Activated B cell treated with CpG ODN at 0.5 μM for 24 hours (primary cell): Measurements from ENCODE around the gene TOM1L1. TPM values are rescaled to one million over a fixed set of nuclear protein-coding genes. Genes with fewer than 3 reads are reported as not detected.
"Not testable (repeated sequence)": the region's sequence is repeated elsewhere in the genome, so short reads cannot be mapped to it uniquely, and the experiment has no call there.

ENCODE experiments used
- ATAC-seq: fragments of 200-7000 bp; cut with Tn5 transposase; one replicate; pipeline ENCODE4 v1.10.0; 2021; ENCODE audit warnings: low read depth, mild to moderate bottlenecking, moderate library complexity
- CTCF ChIA-PET: fragments of 350-600 bp; sonication (Branson Sonifier 250); formaldehyde crosslinking; loops from one replicate; lab custom pipeline; 2021; ENCODE audit warnings: antibody characterized with exemption; lab: Charles Lee
- POLR2A ChIA-PET: fragments of 350-600 bp; sonication (Branson Sonifier 250); formaldehyde crosslinking; loops from one replicate; lab custom pipeline; 2021; ENCODE audit warnings: antibody characterized with exemption; lab: Charles Lee
- DNase-seq: peaks from one replicate; pipeline ENCODE4 v3.0.0; 2022
- H3K27ac Mint-ChIP-seq: one replicate; pipeline ENCODE4 v1.8.0; 2020; ENCODE audit warnings: mixed read lengths
- H3K27me3 Mint-ChIP-seq: one replicate; pipeline ENCODE4 v1.8.0; 2021; ENCODE audit warnings: mixed read lengths
- H3K36me3 Mint-ChIP-seq: one replicate; pipeline ENCODE4 v1.8.0; 2021; ENCODE audit warnings: low read depth, mixed read lengths
- H3K4me1 Mint-ChIP-seq: one replicate; pipeline ENCODE4 v1.8.0; 2021; ENCODE audit warnings: mixed read lengths
- H3K4me3 Mint-ChIP-seq: one replicate; pipeline ENCODE4 v1.8.0; 2020; ENCODE audit warnings: mild to moderate bottlenecking, mixed read lengths
- H3K9me3 Mint-ChIP-seq: one replicate; pipeline ENCODE4 v1.8.0; 2020; ENCODE audit warnings: mixed read lengths
- intact Hi-C: fragments of 100-400 bp; cut with micrococcal nuclease; formaldehyde crosslinking; loops from one replicate; pipeline ENCODE4 v1.15.1; 2024
- total RNA-seq: library from RNA; stranded (reverse); gene quantifications from 2 replicates; pipeline ENCODE4 v1.2.3, GENCODE V29; 2022
- TF ChIP-seq, protein P1 (sequence below): fragments of 200-600 bp; IDR thresholded peaks from one replicate; pipeline ENCODE4 v1.8.0; 2022; ENCODE audit warnings: antibody characterized with exemption, mild to moderate bottlenecking

The TOM1L1 gene
- total RNA-seq, 1 donor from 2014 or later = not detected

DNA sequence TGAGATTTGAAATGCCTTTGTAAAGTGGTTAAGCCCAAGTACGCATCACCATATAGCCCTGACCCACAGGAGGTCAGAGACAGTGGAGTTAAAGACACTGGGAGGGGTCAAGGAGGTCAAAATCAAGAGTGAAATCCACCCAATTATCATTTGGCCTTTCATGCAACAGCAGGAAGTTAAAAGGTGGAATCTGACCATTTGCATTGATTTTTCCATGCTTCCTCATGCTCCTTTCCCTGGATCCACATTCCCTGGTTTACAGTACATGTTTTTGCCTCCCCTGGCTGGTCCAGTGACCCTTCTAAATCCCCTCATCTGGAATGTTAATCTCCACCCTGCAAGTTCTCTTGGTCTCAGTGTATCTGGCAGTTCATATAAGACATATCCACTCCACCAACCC lies 36.6 kb upstream of the TOM1L1 start:
- ATAC-seq (no peak), DNase-seq (no peak)
- Mint-ChIP-seq H3K4me1 (no peaks in the 10 kb centered on the region), H3K27me3 (no peaks in the 10 kb centered on the region), H3K27ac (no peak overlapping the region), H3K9me3 (no peaks in the 10 kb centered on the region), H3K36me3 (no peaks in the 10 kb centered on the region), H3K4me3 (no peak overlapping the region)
- ChIA-PET POLR2A (no interaction called here), CTCF (no interaction called here)
- intact Hi-C loops = no loop called here
- TF ChIP-seq, protein P1, sequence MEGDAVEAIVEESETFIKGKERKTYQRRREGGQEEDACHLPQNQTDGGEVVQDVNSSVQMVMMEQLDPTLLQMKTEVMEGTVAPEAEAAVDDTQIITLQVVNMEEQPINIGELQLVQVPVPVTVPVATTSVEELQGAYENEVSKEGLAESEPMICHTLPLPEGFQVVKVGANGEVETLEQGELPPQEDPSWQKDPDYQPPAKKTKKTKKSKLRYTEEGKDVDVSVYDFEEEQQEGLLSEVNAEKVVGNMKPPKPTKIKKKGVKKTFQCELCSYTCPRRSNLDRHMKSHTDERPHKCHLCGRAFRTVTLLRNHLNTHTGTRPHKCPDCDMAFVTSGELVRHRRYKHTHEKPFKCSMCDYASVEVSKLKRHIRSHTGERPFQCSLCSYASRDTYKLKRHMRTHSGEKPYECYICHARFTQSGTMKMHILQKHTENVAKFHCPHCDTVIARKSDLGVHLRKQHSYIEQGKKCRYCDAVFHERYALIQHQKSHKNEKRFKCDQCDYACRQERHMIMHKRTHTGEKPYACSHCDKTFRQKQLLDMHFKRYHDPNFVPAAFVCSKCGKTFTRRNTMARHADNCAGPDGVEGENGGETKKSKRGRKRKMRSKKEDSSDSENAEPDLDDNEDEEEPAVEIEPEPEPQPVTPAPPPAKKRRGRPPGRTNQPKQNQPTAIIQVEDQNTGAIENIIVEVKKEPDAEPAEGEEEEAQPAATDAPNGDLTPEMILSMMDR = no peak

DNA sequence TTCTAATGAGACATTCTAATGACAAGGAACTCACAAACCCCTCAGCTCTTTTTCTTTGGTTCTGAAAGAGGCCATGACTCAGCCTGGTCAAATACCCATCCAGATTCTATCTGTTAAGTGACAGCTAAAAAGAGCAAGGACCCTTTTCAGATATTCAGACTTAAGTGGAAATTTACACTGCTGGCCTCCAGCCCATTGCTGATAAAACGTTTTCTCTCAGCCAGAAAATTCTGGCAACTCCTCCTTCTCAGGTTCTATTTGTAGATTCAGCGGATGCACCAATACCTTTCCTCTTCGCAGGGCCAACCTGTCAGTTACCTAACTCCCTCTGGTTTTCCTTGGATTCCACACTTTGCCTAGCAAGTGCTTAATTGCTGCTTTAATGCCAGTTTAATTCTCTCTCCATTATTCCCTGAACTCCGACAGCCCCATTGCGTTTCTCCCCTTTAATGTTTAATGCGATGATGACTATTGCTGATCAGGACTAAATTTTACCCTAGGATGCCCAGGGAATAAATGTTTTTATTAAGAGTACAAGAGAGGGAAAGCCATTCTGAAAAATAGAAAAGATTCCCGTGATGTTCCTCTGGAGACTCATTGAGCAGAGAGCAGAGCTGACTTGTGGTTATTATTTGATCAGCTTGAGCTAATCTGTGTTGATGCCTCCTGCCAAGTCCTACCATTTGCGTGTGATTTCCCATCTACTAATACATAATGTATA lies 35.9 kb upstream of the TOM1L1 start:
- Mint-ChIP-seq H3K36me3 (no peaks in the 10 kb centered on the region), H3K4me1 (no peaks in the 10 kb centered on the region)
- no peak for ATAC-seq

DNA sequence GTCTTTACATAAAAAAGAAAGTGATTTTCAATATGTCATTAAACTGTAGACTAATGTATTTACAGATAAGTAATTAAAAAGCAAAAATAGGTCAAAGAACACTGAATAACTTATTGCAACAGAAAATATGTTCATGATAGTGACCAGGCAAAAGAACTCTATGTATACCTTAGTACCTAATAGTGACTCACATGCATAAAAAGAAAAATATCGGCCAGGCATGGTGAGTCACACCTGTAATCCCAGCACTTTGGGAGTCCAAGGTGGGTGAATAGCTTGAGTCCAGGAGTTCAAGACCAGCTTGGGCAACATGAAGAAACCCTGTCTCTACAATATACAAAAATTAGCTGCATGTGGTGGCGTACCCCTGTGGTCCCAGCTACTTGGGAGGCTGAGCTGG lies 33.0 kb upstream of the TOM1L1 start:
- no peaks in the 10 kb centered on the region for H3K36me3 Mint-ChIP-seq
- intact Hi-C loops = no loop called here
- H3K4me1 Mint-ChIP-seq = no peaks in the 10 kb centered on the region
- DNase-seq (no peak), ATAC-seq (no peak)
- peaks cover 2% of the 10 kb centered on the region for H3K27me3 Mint-ChIP-seq
- no peaks in the 10 kb centered on the region for H3K9me3 Mint-ChIP-seq
- H3K4me3 Mint-ChIP-seq = no peak overlapping the region
- H3K27ac Mint-ChIP-seq = no peak overlapping the region
- TF ChIP-seq, protein P1 = no peak
- CTCF ChIA-PET = no interaction called here
- POLR2A ChIA-PET = no interaction called here

More for the DNA sequence above, 35.9 kb upstream of the TOM1L1 start:
- TF ChIP-seq, protein P1 = no peak
- no peak overlapping the region for H3K27ac Mint-ChIP-seq
- no peak for DNase-seq
- no peaks in the 10 kb centered on the region for H3K27me3 Mint-ChIP-seq
- POLR2A ChIA-PET = no interaction called here
- H3K4me3 Mint-ChIP-seq = no peak overlapping the region
- no peaks in the 10 kb centered on the region for H3K9me3 Mint-ChIP-seq
- CTCF ChIA-PET = no interaction called here
- intact Hi-C loops = no loop called here

DNA sequence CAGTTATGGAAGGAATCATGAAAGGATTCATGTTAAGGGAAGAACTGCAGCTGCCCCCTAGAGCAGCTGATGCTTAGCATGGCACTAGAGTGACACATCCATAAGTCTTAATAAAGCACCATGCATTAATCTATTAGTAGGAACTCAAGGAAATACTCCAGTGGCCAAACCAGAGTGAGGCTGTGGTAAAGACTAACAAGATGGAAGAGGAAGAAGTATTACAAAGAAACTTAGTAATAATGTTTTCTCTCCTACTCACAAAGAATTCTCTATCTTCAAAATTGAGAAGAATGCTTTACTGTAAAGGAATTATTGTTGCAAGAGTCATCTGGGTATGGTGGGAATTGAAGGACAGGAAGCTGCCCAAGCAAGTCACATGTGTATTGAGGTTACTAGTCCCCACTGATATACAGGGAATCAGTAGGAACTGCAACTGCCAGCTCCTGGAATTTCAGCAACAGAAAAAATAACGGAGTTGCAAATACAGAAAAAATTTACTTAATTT lies 29.9 kb upstream of the TOM1L1 start:
- TF ChIP-seq, protein P1 = no peak
- Mint-ChIP-seq H3K4me3 (no peak overlapping the region), H3K36me3 (no peaks in the 10 kb centered on the region), H3K27ac (no peak overlapping the region), H3K4me1 (no peaks in the 10 kb centered on the region), H3K9me3 (no peaks in the 10 kb centered on the region), H3K27me3 (peaks cover 2% of the 10 kb centered on the region)
- ATAC-seq = no peak
- ChIA-PET POLR2A (no interaction called here), CTCF (no interaction called here)
- intact Hi-C loops = no loop called here
- DNase-seq = no peak

DNA sequence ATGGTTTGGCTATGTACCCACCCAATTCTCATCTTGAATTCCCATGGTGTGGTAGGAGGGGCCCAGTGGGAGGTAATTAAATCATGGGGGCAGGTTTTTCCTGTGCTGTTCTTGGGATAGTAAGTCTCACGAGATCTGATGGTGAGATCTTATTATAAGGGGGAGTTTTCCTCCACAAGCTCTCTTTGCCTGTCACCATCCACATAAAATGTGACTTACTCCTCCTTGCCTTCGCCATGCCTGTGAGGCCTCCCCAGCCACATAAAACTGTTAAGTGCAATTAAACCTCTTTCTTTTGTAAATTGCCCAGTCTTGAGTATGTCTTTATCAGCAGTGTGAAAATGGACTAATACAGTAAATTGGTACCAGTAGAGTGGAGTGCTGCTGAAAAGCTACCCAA lies 24.7 kb upstream of the TOM1L1 start:
- intact Hi-C loops, H3K9me3 Mint-ChIP-seq, H3K4me3 Mint-ChIP-seq, H3K27me3 Mint-ChIP-seq, H3K27ac Mint-ChIP-seq, POLR2A ChIA-PET, CTCF ChIA-PET, DNase-seq, H3K4me1 Mint-ChIP-seq, H3K36me3 Mint-ChIP-seq, ATAC-seq: not testable (repeated sequence)
